SK-N-SH (cell line): ENCODE measurements around the gene EEF2K. TPM values are rescaled to one million over a fixed set of nuclear protein-coding genes. Genes with fewer than 3 reads are reported as not detected.

Source experiments
- CTCF ChIA-PET: fragments of 300-600, 350-600 bp; formaldehyde crosslinking; extraction: SDS; loops from one replicate; lab custom pipeline; 2021; lab: Yijun Ruan, JAX
- POLR2A ChIA-PET: fragments of 350-600 bp; sonication (Branson Sonifier 250); formaldehyde crosslinking; extraction: SDS; loops from one replicate; lab custom pipeline; 2020; ENCODE audit warnings: antibody characterized with exemption, inconsistent platforms; lab: Yijun Ruan, JAX
- DNase-seq: peaks from one replicate; pipeline ENCODE4 v3.0.0; 2012
- H2AFZ ChIP-seq: fragments of 200-600 bp; sonication (generic); 2 replicates; pipeline ENCODE4 v1.8.1; 2016; ENCODE audit warnings: antibody characterized with exemption, mild to moderate bottlenecking, low read depth
- H3F3A ChIP-seq: fragments of 200-600 bp; sonication (generic); replicated peaks from 2 replicates; pipeline ENCODE3; 2016; ENCODE audit warnings: antibody characterized with exemption, mild to moderate bottlenecking; ENCODE audit not compliant: insufficient read depth
- H3K27ac ChIP-seq, 2 experiments: fragments of 200-500 bp in 1 of 2; fragments of 200-600 bp in 1 of 2; sonication (Bioruptor generic) in 1 of 2; sonication (generic), shearing (Covaris generic) in 1 of 2; 2 replicates each; pipeline versions ENCODE4 v1.5.1 to v1.6.1; 2014 to 2016; ENCODE audit warnings: low read depth in 2 of 2, inconsistent platforms in 1 of 2, low read length in 1 of 2, mild to moderate bottlenecking in 1 of 2, mixed read lengths in 1 of 2
- H3K27me3 ChIP-seq: fragments of 200-600 bp; sonication (generic), shearing (Covaris generic); 2 replicates; pipeline ENCODE4 v1.6.1; 2016; ENCODE audit warnings: mixed run types; ENCODE audit not compliant: insufficient read depth
- H3K36me3 ChIP-seq, 2 experiments: fragments of 200-500 bp in 1 of 2; fragments of 200-600 bp in 1 of 2; sonication (Bioruptor generic) in 1 of 2; sonication (generic) in 1 of 2; replicated peaks in 1 of 2; 2 replicates each; pipeline versions ENCODE3 to v1.5.1; 2014 to 2016; ENCODE audit warnings: low read length in 1 of 2, mild to moderate bottlenecking in 1 of 2; ENCODE audit not compliant: insufficient read depth in 2 of 2, control insufficient read depth in 1 of 2
- H3K4me1 ChIP-seq, 2 experiments: fragments of 200-500 bp in 1 of 2; fragments of 200-600 bp in 1 of 2; sonication (Bioruptor generic) in 1 of 2; sonication (generic), shearing (Covaris generic) in 1 of 2; 2 replicates each; pipeline versions ENCODE4 v1.5.1 to v1.6.1; 2014 to 2016; ENCODE audit warnings: low read depth in 1 of 2, low read length in 1 of 2, mixed run types in 1 of 2; ENCODE audit not compliant: insufficient read depth in 2 of 2, control insufficient read depth in 1 of 2
- H3K4me2 ChIP-seq: fragments of 200-600 bp; sonication (generic), shearing (Covaris generic); 2 replicates; pipeline ENCODE4 v1.6.1; 2017; ENCODE audit warnings: mixed run types
- H3K4me3 ChIP-seq, 2 experiments: fragments of 200-500 bp in 1 of 2; fragments of 200-600 bp in 1 of 2; sonication (Bioruptor generic) in 1 of 2; sonication (generic), shearing (Covaris generic) in 1 of 2; 2 replicates each; pipeline versions ENCODE4 v1.5.1 to v1.8.1; 2014 to 2016; ENCODE audit warnings: low read depth in 2 of 2, inconsistent platforms in 1 of 2, low read length in 1 of 2, mild to moderate bottlenecking in 1 of 2, mixed read lengths in 1 of 2, moderate library complexity in 1 of 2
- H3K79me2 ChIP-seq: fragments of 200-600 bp; sonication (generic); 2 replicates; pipeline ENCODE4 v1.8.1; 2017; ENCODE audit warnings: mild to moderate bottlenecking; ENCODE audit not compliant: insufficient read depth
- H3K9ac ChIP-seq: fragments of 200-600 bp; sonication (generic); 2 replicates; pipeline ENCODE4 v1.6.1; 2017; ENCODE audit warnings: mixed run types
- H3K9me2 ChIP-seq: fragments of 200-600 bp; sonication (generic); 2 replicates; pipeline ENCODE4 v1.6.1; 2017; ENCODE audit warnings: mixed run types
- H3K9me3 ChIP-seq: fragments of 200-600 bp; sonication (generic); 2 replicates; pipeline ENCODE4 v1.6.1; 2017; ENCODE audit warnings: mixed run types, mild to moderate bottlenecking, moderate library complexity
- H4K20me1 ChIP-seq: fragments of 200-600 bp; sonication (generic); 2 replicates; pipeline ENCODE4 v1.6.1; 2017; ENCODE audit warnings: mild to moderate bottlenecking, mixed run types; ENCODE audit not compliant: insufficient read depth
- CHD2 ChIP-seq: fragments of 150-350 bp; IDR thresholded peaks from 2 replicates; pipeline ENCODE4 v1.6.1; 2018; ENCODE audit warnings: low read length; ENCODE audit not compliant: partially characterized antibody
- FOXJ3 ChIP-seq: sonication (generic); formaldehyde crosslinking; IDR thresholded peaks from 2 replicates; pipeline ENCODE4 v1.5.1; 2020; ENCODE audit warnings: mild to moderate bottlenecking, missing genetic modification reagents
- FOXM1 ChIP-seq: IDR thresholded peaks from 2 replicates; pipeline ENCODE4 v1.4.0; 2012; ENCODE audit warnings: low read depth, mild to moderate bottlenecking
- GABPA ChIP-seq: IDR thresholded peaks from 2 replicates; pipeline ENCODE4 v1.4.0; 2012; ENCODE audit warnings: low read depth, mild to moderate bottlenecking
- GATA2 ChIP-seq: sonication (generic); formaldehyde crosslinking; IDR thresholded peaks from 2 replicates; pipeline ENCODE4 v1.5.0; 2020; ENCODE audit warnings: mild to moderate bottlenecking, missing genetic modification reagents
- JUND ChIP-seq: IDR thresholded peaks from 2 replicates; pipeline ENCODE4 v1.4.0; 2012
- MAX ChIP-seq: IDR thresholded peaks from 2 replicates; pipeline ENCODE4 v1.4.0; 2012; ENCODE audit warnings: low read depth
- MXI1 ChIP-seq: IDR thresholded peaks from 2 replicates; pipeline ENCODE4 v1.6.1; 2012; ENCODE audit warnings: mild to moderate bottlenecking, low read depth, low read length, improper control_type of control experiment
- NFIC ChIP-seq: IDR thresholded peaks from 2 replicates; pipeline ENCODE4 v1.4.0; 2012; ENCODE audit warnings: borderline replicate concordance
- NRF1 ChIP-seq: IDR thresholded peaks from 2 replicates; pipeline ENCODE4 v1.6.1; 2012; ENCODE audit warnings: low read depth, mild to moderate bottlenecking, low read length
- PBX3 ChIP-seq: IDR thresholded peaks from 2 replicates; pipeline ENCODE4; 2012
- RAD21 ChIP-seq: IDR thresholded peaks from 2 replicates; pipeline ENCODE4 v1.6.1; 2012; ENCODE audit warnings: mild to moderate bottlenecking, low read length
- RCOR1 ChIP-seq: fragments of 150-350 bp; IDR thresholded peaks from 2 replicates; pipeline ENCODE4 v1.6.1; 2017; ENCODE audit warnings: antibody characterized with exemption, low read length
- SIN3A ChIP-seq: IDR thresholded peaks from 2 replicates; pipeline ENCODE4 v1.6.1; 2012; ENCODE audit warnings: low read depth, mild to moderate bottlenecking, low read length, moderate library complexity, borderline replicate concordance
- SMC3 ChIP-seq: IDR thresholded peaks from 2 replicates; pipeline ENCODE4 v1.6.1; 2012; ENCODE audit warnings: low read depth, low read length, improper control_type of control experiment
- TAF1 ChIP-seq: IDR thresholded peaks from 2 replicates; pipeline ENCODE4 v1.6.1; 2012; ENCODE audit warnings: low read depth, mild to moderate bottlenecking, low read length, moderate library complexity, borderline replicate concordance
- TCF12 ChIP-seq: IDR thresholded peaks from 2 replicates; pipeline ENCODE4 v1.4.0; 2012
- TEAD4 ChIP-seq: IDR thresholded peaks from 2 replicates; pipeline ENCODE4 v1.4.0; 2012; ENCODE audit warnings: mild to moderate bottlenecking, borderline replicate concordance; ENCODE audit not compliant: insufficient read depth
- USF1 ChIP-seq: IDR thresholded peaks from 2 replicates; pipeline ENCODE4 v1.4.0; 2012; ENCODE audit warnings: low read depth, borderline replicate concordance
- ZBTB33 ChIP-seq: IDR thresholded peaks from 2 replicates; pipeline ENCODE4 v1.4.0; 2012; ENCODE audit warnings: low read depth, borderline replicate concordance
- polyA plus RNA-seq, 3 experiments: library from polyadenylated mRNA; depleted of rRNA; stranded (reverse); fragments of >200 nt; gene quantifications; 2 replicates each; pipeline ENCODE4 v1.2.3, GENCODE V29; 2012

The EEF2K gene
- polyA plus RNA-seq, 1 of the 3 experiments (the other 2 are of a cell fraction) = 8.0 TPM

- H3K36me3 ChIP-seq = peaks cover 40 to 72% of the 10 kb centered on the region in 2 experiments
- H3K27me3 ChIP-seq = no peaks in the 10 kb centered on the region
- DNase-seq = no peak
- ChIA-PET POLR2A (no interaction called here), CTCF (interaction anchor here (0.6 to 2.8 kb wide), 5 partner anchors 10 to 39 kb away, joined by 3 to 13 read pairs (median 3); no protein-coding TSS in a partner anchor)
- no peaks in the 10 kb centered on the region for H3K4me1 ChIP-seq
- no peaks in the 10 kb centered on the region for H3K9me2 ChIP-seq
- no peak overlapping the region for H2AFZ ChIP-seq
- H3K9ac ChIP-seq = no peak overlapping the region
- no peak for TF ChIP-seq NFIC
- no peak for TF ChIP-seq TEAD4
- no peak for TF ChIP-seq GABPA
- TF ChIP-seq MXI1 = no peak
- no peak for TF ChIP-seq CHD2
- TF ChIP-seq NRF1 = no peak
- no peak for TF ChIP-seq JUND
- TF ChIP-seq RCOR1 = no peak
- no peak for TF ChIP-seq RAD21
- TF ChIP-seq SIN3A = no peak
- TF ChIP-seq FOXJ3 = no peak
- no peak for TF ChIP-seq PBX3
- TF ChIP-seq TAF1 = no peak
- TF ChIP-seq ZBTB33 = no peak
- TF ChIP-seq GATA2 (CRISPR knock-in tag) = no peak
- no peak for TF ChIP-seq MAX
- TF ChIP-seq FOXM1 = no peak
- TF ChIP-seq USF1 = no peak
- TF ChIP-seq TCF12 = no peak
- no peak for TF ChIP-seq SMC3
- no peak overlapping the region for H3K27ac ChIP-seq
- H3F3A ChIP-seq = peaks cover 27% of the 10 kb centered on the region
- H3K4me3 ChIP-seq = no peak overlapping the region
- H4K20me1 ChIP-seq = no peaks in the 10 kb centered on the region
- H3K9me3 ChIP-seq = peaks cover 9% of the 10 kb centered on the region; the same call in 1 of the 2 replicates
- peaks cover 30% of the 10 kb centered on the region for H3K79me2 ChIP-seq
- H3K4me2 ChIP-seq = no peak overlapping the region
Observed at GRCh38 chr16:22337045-22337444, 131.0 kb downstream of the EEF2K start.
